GM23338 (cell line): ENCODE measurements around the gene ZNF579. TPM values are rescaled to one million over a fixed set of nuclear protein-coding genes. Genes with fewer than 3 reads are reported as not detected.

Source experiments
- ATAC-seq: fragments of 200-7000 bp; cut with Tn5 transposase; 3 replicates; pipeline ENCODE4 v1.9.1; 2020
- DNase-seq: peaks from one replicate; pipeline ENCODE4 v3.0.0-alpha.2; 2015; ENCODE audit warnings: low spot score
- H2AFZ ChIP-seq: fragments of 200-600 bp; sonication (generic); 2 replicates; pipeline ENCODE4 v1.8.0; 2016; ENCODE audit warnings: antibody characterized with exemption, mild to moderate bottlenecking, moderate library complexity
- H3F3A ChIP-seq: fragments of 200-600 bp; sonication (generic); replicated peaks from 2 replicates; pipeline ENCODE4 v1.8.0; 2017; ENCODE audit warnings: antibody characterized with exemption, mixed run types, low read depth
- H3K27ac ChIP-seq: fragments of 200-600 bp; sonication (generic); 2 replicates; pipeline ENCODE4 v1.6.1; 2016; ENCODE audit warnings: low read depth
- H3K27me3 ChIP-seq: fragments of 200-600 bp; sonication (generic); 2 replicates; pipeline ENCODE4 v1.8.0; 2016; ENCODE audit warnings: mild to moderate bottlenecking, mixed run types, moderate library complexity; ENCODE audit not compliant: insufficient read depth
- H3K36me3 ChIP-seq: fragments of 200-600 bp; sonication (generic); 2 replicates; pipeline ENCODE4 v1.8.0; 2016; ENCODE audit warnings: mild to moderate bottlenecking; ENCODE audit not compliant: insufficient read depth
- H3K4me1 ChIP-seq: fragments of 200-600 bp; sonication (generic); 2 replicates; pipeline ENCODE4 v1.8.0; 2016; ENCODE audit warnings: mild to moderate bottlenecking, moderate library complexity; ENCODE audit not compliant: insufficient read depth
- H3K4me2 ChIP-seq: fragments of 200-600 bp; sonication (generic); 2 replicates; pipeline ENCODE4 v1.7.1; 2017; ENCODE audit warnings: mixed run types
- H3K4me3 ChIP-seq: fragments of 200-600 bp; sonication (generic); 2 replicates; pipeline ENCODE4 v1.6.1; 2016; ENCODE audit warnings: mixed run types
- H3K79me2 ChIP-seq: fragments of 200-600 bp; sonication (generic); replicated peaks from 2 replicates; pipeline ENCODE4 v1.8.0; 2017; ENCODE audit warnings: mild to moderate bottlenecking; ENCODE audit not compliant: insufficient read depth
- H3K9me2 ChIP-seq: fragments of 200-600 bp; sonication (generic); 2 replicates; pipeline ENCODE4 v1.8.0; 2017; ENCODE audit not compliant: insufficient read depth
- H4K20me1 ChIP-seq: fragments of 200-600 bp; sonication (generic); replicated peaks from 2 replicates; pipeline ENCODE4 v1.8.0; 2017; ENCODE audit warnings: mild to moderate bottlenecking; ENCODE audit not compliant: insufficient read depth
- H3K27ac Mint-ChIP-seq: 2 replicates; pipeline ENCODE4 v1.8.0; 2020; ENCODE audit warnings: inconsistent platforms, mild to moderate bottlenecking, moderate library complexity, mixed read lengths
- H3K27me3 Mint-ChIP-seq: 3 replicates; pipeline ENCODE4 v1.8.0; 2022; ENCODE audit warnings: low read depth, mild to moderate bottlenecking, moderate library complexity, mixed read lengths, inconsistent platforms; ENCODE audit not compliant: insufficient read depth, poor library complexity
- H3K36me3 Mint-ChIP-seq: 3 replicates; pipeline ENCODE4 v1.8.0; 2021; ENCODE audit warnings: low read depth, mild to moderate bottlenecking, inconsistent platforms, moderate library complexity, mixed read lengths
- H3K4me1 Mint-ChIP-seq: 3 replicates; pipeline ENCODE4 v1.8.0; 2020; ENCODE audit warnings: mild to moderate bottlenecking, inconsistent platforms, mixed read lengths
- H3K4me3 Mint-ChIP-seq: 3 replicates; pipeline ENCODE4 v1.8.0; 2021; ENCODE audit warnings: moderate library complexity, mild to moderate bottlenecking, inconsistent platforms, mixed read lengths
- H3K9me3 Mint-ChIP-seq: 3 replicates; pipeline ENCODE4 v1.8.0; 2020; ENCODE audit warnings: moderate library complexity, mild to moderate bottlenecking, inconsistent platforms, mixed read lengths
- CREB1 ChIP-seq: fragments of 250-450 bp; sonication (Bioruptor Pico); IDR thresholded peaks from 2 replicates; pipeline ENCODE4 v1.5.0; 2020; ENCODE audit warnings: low read depth, mild to moderate bottlenecking, moderate library complexity
- EZH2 ChIP-seq: fragments of 200-600 bp; sonication (generic); IDR thresholded peaks from one replicate; pipeline ENCODE4 v1.8.0; 2017; ENCODE audit warnings: antibody characterized with exemption, mild to moderate bottlenecking, low read depth; ENCODE audit not compliant: unreplicated experiment
- EZH2phosphoT487 ChIP-seq: fragments of 200-600 bp; sonication (generic); IDR thresholded peaks from one replicate; pipeline ENCODE4 v1.8.1; 2018; ENCODE audit warnings: antibody characterized with exemption; ENCODE audit not compliant: unreplicated experiment
- JUNB ChIP-seq: IDR thresholded peaks from one replicate; pipeline ENCODE4 v1.6.1; 2016; ENCODE audit warnings: antibody characterized with exemption; ENCODE audit not compliant: unreplicated experiment
- NANOG ChIP-seq: IDR thresholded peaks from 2 replicates; pipeline ENCODE4 v1.6.1; 2016; ENCODE audit warnings: antibody characterized with exemption, borderline replicate concordance
- STAT1 ChIP-seq: IDR thresholded peaks from one replicate; pipeline ENCODE4 v1.6.1; 2016; ENCODE audit warnings: antibody characterized with exemption; ENCODE audit not compliant: unreplicated experiment
- ZNF331 ChIP-seq: fragments of 250-450 bp; sonication (Bioruptor Pico); IDR thresholded peaks from 2 replicates; pipeline ENCODE4 v1.5.0; 2020; ENCODE audit warnings: low read depth, mild to moderate bottlenecking, moderate library complexity
- polyA plus RNA-seq: library from polyadenylated mRNA; unstranded; fragments of >200 nt; fragmentation: Nextera tagmentation; extraction: Ambion mirVana; gene quantifications from 2 replicates; pipeline ENCODE4 v1.2.1, GENCODE V29; 2016
- total RNA-seq: library from RNA; depleted of rRNA; stranded (reverse); fragments of >200 nt; shearing (Covaris generic); gene quantifications from 2 replicates; pipeline ENCODE4 v1.2.3, GENCODE V29; 2014
- TF ChIP-seq, protein P1 (sequence below), 2 experiments: fragments of 200-600 bp in 1 of 2; sonication (generic) in 1 of 2; conservative IDR thresholded peaks; 2 replicates each; pipeline versions ENCODE4 v1.5.1 to v1.6.1; 2016 to 2017; ENCODE audit warnings: antibody characterized with exemption in 2 of 2, low read depth in 2 of 2, mild to moderate bottlenecking in 2 of 2, moderate library complexity in 1 of 2
- TF ChIP-seq, protein P2 (sequence below): IDR thresholded peaks from one replicate; pipeline ENCODE4 v1.6.1; 2018; ENCODE audit warnings: antibody characterized with exemption; ENCODE audit not compliant: unreplicated experiment

ZNF579 gene
- total and polyA plus RNA-seq, 2 experiments from 2014 or later = 7.3 to 12.2 TPM

DNA sequence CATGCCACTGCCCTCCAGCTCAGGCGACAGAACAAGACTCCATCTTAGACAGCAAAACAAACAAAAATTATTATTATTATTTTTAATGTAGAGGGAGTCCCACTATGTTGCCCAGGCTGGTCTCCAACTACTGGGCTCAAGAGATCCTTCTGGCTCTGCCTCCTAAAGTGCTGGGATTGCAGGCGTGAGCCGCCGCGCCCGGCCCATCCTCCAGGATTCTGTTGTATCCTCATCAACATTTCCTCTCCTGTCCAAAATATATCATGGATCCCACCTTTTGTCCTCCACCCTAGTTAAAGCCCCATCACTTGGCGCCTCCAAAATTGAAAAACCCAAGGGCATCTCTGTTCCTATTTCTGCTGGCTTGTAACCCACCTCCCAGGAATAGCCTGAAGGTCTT lies 42.5 kb upstream of the ZNF579 start:
- Mint-ChIP-seq H3K4me3 (peak overlapping the region; percentile 79), H3K27ac (no peak overlapping the region)

DNA sequence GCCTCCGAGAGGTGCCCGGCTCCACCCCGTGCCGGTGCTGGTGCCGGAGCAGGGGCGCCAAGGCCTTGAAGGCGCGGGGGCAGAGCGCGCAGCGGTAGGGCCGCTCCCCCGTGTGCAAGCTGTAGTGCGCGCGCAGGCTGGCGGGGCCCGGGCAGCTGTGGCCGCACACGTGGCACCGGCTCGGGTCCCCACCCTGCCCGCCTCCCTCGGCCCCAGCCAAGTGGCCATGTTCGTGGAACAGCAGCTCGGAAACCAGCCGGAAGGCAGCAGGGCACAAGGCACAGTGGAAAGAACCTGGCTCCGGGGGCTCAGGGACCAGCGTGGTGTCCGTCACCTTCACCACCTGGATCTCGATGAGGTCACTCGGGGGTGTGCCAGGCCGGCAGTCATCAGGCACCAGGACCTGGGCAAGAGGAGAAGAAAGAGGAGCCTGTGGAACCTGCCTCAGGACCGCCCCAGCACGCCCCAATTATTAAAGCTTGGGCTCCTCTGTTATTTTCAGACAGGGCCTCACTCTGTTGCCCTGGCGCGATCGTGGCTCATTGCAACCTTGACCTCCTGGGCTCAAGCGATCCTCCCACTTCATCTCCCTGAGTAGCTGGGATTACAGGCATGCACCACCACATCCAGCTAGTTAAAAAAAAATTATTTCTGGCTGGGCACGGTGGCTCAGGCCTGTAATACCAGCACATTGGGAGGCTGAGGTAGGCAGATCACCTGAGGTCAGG lies 41.8 kb upstream of the ZNF579 start:
- peaks cover 12% of the 10 kb centered on the region for H3F3A ChIP-seq
- peaks cover 3% of the 10 kb centered on the region; the same call in 2 of the 3 replicates for H3K9me3 Mint-ChIP-seq
- no peak overlapping the region for H3K4me3 ChIP-seq
- H3K4me3 Mint-ChIP-seq = no peak overlapping the region
- H3K4me1 ChIP-seq = no peaks in the 10 kb centered on the region; the same call in 1 of the 2 replicates
- H3K27me3 Mint-ChIP-seq = peaks cover 20% of the 10 kb centered on the region
- H3K27ac ChIP-seq = no peak overlapping the region
- no peak overlapping the region for H3K27ac Mint-ChIP-seq
- no peak overlapping the region for H2AFZ ChIP-seq
- peaks cover 14% of the 10 kb centered on the region; the same call in 2 of the 3 replicates for H3K4me1 Mint-ChIP-seq
- H4K20me1 ChIP-seq = peaks cover 5% of the 10 kb centered on the region
- ATAC-seq (no peak), DNase-seq (no peak)
- H3K36me3 ChIP-seq = no peaks in the 10 kb centered on the region
- TF ChIP-seq, protein P1, sequence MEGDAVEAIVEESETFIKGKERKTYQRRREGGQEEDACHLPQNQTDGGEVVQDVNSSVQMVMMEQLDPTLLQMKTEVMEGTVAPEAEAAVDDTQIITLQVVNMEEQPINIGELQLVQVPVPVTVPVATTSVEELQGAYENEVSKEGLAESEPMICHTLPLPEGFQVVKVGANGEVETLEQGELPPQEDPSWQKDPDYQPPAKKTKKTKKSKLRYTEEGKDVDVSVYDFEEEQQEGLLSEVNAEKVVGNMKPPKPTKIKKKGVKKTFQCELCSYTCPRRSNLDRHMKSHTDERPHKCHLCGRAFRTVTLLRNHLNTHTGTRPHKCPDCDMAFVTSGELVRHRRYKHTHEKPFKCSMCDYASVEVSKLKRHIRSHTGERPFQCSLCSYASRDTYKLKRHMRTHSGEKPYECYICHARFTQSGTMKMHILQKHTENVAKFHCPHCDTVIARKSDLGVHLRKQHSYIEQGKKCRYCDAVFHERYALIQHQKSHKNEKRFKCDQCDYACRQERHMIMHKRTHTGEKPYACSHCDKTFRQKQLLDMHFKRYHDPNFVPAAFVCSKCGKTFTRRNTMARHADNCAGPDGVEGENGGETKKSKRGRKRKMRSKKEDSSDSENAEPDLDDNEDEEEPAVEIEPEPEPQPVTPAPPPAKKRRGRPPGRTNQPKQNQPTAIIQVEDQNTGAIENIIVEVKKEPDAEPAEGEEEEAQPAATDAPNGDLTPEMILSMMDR (conservative IDR thresholded peaks at IDR 0.05; ENCODE audit: low read depth in 2 of 2) = no peak
- TF ChIP-seq EZH2phosphoT487 (no peak), CREB1 (CRISPR knock-in tag) (no peak), NANOG (no peak), JUNB (no peak)
- TF ChIP-seq, protein P2, sequence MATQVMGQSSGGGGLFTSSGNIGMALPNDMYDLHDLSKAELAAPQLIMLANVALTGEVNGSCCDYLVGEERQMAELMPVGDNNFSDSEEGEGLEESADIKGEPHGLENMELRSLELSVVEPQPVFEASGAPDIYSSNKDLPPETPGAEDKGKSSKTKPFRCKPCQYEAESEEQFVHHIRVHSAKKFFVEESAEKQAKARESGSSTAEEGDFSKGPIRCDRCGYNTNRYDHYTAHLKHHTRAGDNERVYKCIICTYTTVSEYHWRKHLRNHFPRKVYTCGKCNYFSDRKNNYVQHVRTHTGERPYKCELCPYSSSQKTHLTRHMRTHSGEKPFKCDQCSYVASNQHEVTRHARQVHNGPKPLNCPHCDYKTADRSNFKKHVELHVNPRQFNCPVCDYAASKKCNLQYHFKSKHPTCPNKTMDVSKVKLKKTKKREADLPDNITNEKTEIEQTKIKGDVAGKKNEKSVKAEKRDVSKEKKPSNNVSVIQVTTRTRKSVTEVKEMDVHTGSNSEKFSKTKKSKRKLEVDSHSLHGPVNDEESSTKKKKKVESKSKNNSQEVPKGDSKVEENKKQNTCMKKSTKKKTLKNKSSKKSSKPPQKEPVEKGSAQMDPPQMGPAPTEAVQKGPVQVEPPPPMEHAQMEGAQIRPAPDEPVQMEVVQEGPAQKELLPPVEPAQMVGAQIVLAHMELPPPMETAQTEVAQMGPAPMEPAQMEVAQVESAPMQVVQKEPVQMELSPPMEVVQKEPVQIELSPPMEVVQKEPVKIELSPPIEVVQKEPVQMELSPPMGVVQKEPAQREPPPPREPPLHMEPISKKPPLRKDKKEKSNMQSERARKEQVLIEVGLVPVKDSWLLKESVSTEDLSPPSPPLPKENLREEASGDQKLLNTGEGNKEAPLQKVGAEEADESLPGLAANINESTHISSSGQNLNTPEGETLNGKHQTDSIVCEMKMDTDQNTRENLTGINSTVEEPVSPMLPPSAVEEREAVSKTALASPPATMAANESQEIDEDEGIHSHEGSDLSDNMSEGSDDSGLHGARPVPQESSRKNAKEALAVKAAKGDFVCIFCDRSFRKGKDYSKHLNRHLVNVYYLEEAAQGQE = no peak
- no peaks in the 10 kb centered on the region for H3K9me2 ChIP-seq
- H3K27me3 ChIP-seq = 0 out of 2 replicates have a peak, but pooled peaks cover 5% of the 10 kb centered on the region
- peaks cover 40% of the 10 kb centered on the region for H3K36me3 Mint-ChIP-seq
- peaks cover 9% of the 10 kb centered on the region for H3K79me2 ChIP-seq
- H3K4me2 ChIP-seq = no peak overlapping the region

More for the DNA sequence above, 42.5 kb upstream of the ZNF579 start:
- TF ChIP-seq ZNF331 = no peak
- no peak for TF ChIP-seq NANOG
- TF ChIP-seq JUNB = no peak
- no peak for TF ChIP-seq EZH2
- TF ChIP-seq STAT1 = no peak
- Histone ChIP-seq H3K4me1 (no peaks in the 10 kb centered on the region; the same call in 1 of the 2 replicates), H3K79me2 (peaks cover 9% of the 10 kb centered on the region), H3K36me3 (no peaks in the 10 kb centered on the region), H2AFZ (no peak overlapping the region), H3K9me2 (no peaks in the 10 kb centered on the region), H3K27ac (no peak overlapping the region), H3K27me3 (0 out of 2 replicates have a peak, but pooled peaks cover 5% of the 10 kb centered on the region), H3K4me2 (no peak overlapping the region), H3F3A (peaks cover 12% of the 10 kb centered on the region), H3K4me3 (no peak overlapping the region), H4K20me1 (peaks cover 5% of the 10 kb centered on the region)
- H3K9me3 Mint-ChIP-seq = peaks cover 3% of the 10 kb centered on the region; the same call in 2 of the 3 replicates
- ATAC-seq = no peak
- no peak for DNase-seq
- H3K36me3 Mint-ChIP-seq = peaks cover 35% of the 10 kb centered on the region
- H3K27me3 Mint-ChIP-seq = peaks cover 18% of the 10 kb centered on the region
- H3K4me1 Mint-ChIP-seq = peaks cover 13% of the 10 kb centered on the region; the same call in 2 of the 3 replicates
